Measurements from ENCODE around the gene SPATA17. TPM values are rescaled to one million over a fixed set of nuclear protein-coding genes. Genes with fewer than 3 reads are reported as not detected.

The SPATA17 gene
- total and polyA plus RNA-seq, 2 of the 13 experiments (the other 11 are each of a cell fraction or from before 2014, with no cell fraction given): 0.48 to 1.7 TPM

GRCh38 chr1:217614200-217614712, 16.9 kb upstream of the SPATA17 start:
- Histone ChIP-seq H3K36me3 (replicated peaks in 1 of 2; ENCODE audit: control insufficient read depth in 1 of 2, insufficient read depth in 2 of 2, low read length in 2 of 2) (peaks cover 0 to 21% of the 10 kb centered on the region in 2 experiments; a peak in 4 of 5 replicates), H3K4me2 (ENCODE audit: low read depth, low read length) (no peak overlapping the region), H2AFZ (ENCODE audit: low read length) (no peak overlapping the region), H3K9me3 (ENCODE audit: low read length) (no peaks in the 10 kb centered on the region), H3K79me2 (ENCODE audit: insufficient read depth, low read length) (no peaks in the 10 kb centered on the region), H3K27me3 (ENCODE audit: control insufficient read depth in 1 of 2, insufficient read depth in 2 of 2, low read length in 2 of 2) (no peaks in the 10 kb centered on the region), H3K9ac (ENCODE audit: insufficient read depth, low read depth, low read length) (no peak overlapping the region), H3K27ac (ENCODE audit: extremely low read length, insufficient read depth, low read length) (no peak overlapping the region), H4K20me1 (ENCODE audit: insufficient read depth, low read length) (no peaks in the 10 kb centered on the region), H3K4me3 (replicated peaks in 1 of 3; ENCODE audit: insufficient read depth in 1 of 3, low read depth in 2 of 3, low read length in 3 of 3) (no peak overlapping the region), H3K4me1 (ENCODE audit: insufficient read depth, low read length) (peaks cover 12% of the 10 kb centered on the region)
- CTCF ChIA-PET (ENCODE audit: low intra/inter-chr PET ratio, low total read pairs): no interaction called here
- no peak for DNase-seq (ENCODE audit: low spot score)
- TF ChIP-seq ZNF766 (CRISPR knock-in tag; IDR thresholded peaks at IDR 0.05; ENCODE audit: borderline replicate concordance) (no peak), RAD21 (CRISPR knock-in tag; IDR thresholded peaks at IDR 0.05) (no peak), ZNF446 (CRISPR knock-in tag; IDR thresholded peaks at IDR 0.05) (no peak), ZNF782 (CRISPR knock-in tag; IDR thresholded peaks at IDR 0.05; ENCODE audit: borderline replicate concordance) (no peak), ZNF737 (CRISPR knock-in tag; IDR thresholded peaks at IDR 0.05; ENCODE audit: borderline replicate concordance) (no peak)
- intact Hi-C loops (cut with micrococcal nuclease; ENCODE audit: unreplicated experiment): no loop called here
- no TSS peak for BruUV-seq (replicated peaks)
- POLR2A ChIA-PET: no interaction called here
- ATAC-seq: no peak
- 96% methylated on average over 3 of the region's 3 CpGs for WGBS (ENCODE audit: low lambda C conversion rate)
- no peak for FAIRE-seq
- in situ Hi-C loops (cut with HindIII; ENCODE audit: extremely low pct_ligation_motif_present, low pct_unique_long_range_greater_than_20kb): no loop called here

DNA sequence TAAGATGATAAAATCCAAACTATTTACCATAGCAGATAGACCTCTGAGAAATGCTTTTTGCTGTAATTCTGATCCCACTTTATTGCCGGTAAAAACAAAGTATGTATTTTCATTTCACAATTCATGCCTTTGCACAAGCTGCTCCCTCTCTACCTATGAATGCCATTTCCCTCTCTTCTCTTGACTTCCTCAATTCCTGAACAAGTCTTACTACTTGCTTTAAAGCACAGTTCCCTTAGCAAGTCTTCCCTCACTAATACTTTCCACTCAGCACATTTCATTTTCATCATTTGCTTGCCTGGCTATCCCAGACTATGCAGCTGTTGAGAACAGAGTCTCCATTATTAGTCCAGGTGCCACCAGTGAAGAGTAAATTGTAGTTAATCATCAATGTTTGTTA, 14.0 kb upstream of the SPATA17 start:
- intact Hi-C loops (cut with micrococcal nuclease; ENCODE audit: unreplicated experiment) (no loop called here), in situ Hi-C loops (cut with HindIII; ENCODE audit: extremely low pct_ligation_motif_present, low pct_unique_long_range_greater_than_20kb) (no loop called here)
- FAIRE-seq: no peak
- ChIA-PET POLR2A (no interaction called here), CTCF (ENCODE audit: low intra/inter-chr PET ratio, low total read pairs) (no interaction called here)
- H3K4me3 ChIP-seq (replicated peaks in 1 of 3; ENCODE audit: insufficient read depth in 1 of 3, low read depth in 2 of 3, low read length in 3 of 3): no peak overlapping the region
- H3K27me3 ChIP-seq (ENCODE audit: control insufficient read depth in 1 of 2, insufficient read depth in 2 of 2, low read length in 2 of 2): no peaks in the 10 kb centered on the region
- H4K20me1 ChIP-seq (ENCODE audit: insufficient read depth, low read length): no peaks in the 10 kb centered on the region
- H3K4me1 ChIP-seq (ENCODE audit: insufficient read depth, low read length): peaks cover 12% of the 10 kb centered on the region
- peak; percentile 31; the same call in 1 of the 3 replicates for ATAC-seq
- H3K27ac ChIP-seq (ENCODE audit: extremely low read length, insufficient read depth, low read length): no peak overlapping the region
- no TSS peak for BruUV-seq (replicated peaks)
- no peaks in the 10 kb centered on the region for H3K9me3 ChIP-seq (ENCODE audit: low read length)
- H3K9ac ChIP-seq (ENCODE audit: insufficient read depth, low read depth, low read length): no peak overlapping the region
- TF ChIP-seq MAFF (IDR thresholded peaks at IDR 0.05; ENCODE audit: low read depth, low read length) (0 out of 2 replicates have a peak, but pooled peaks have one; percentile 18), MAFK (conservative IDR thresholded peaks at IDR 0.05 in 1 of 2, IDR thresholded peaks at IDR 0.05 in 1 of 2; ENCODE audit: low read length in 2 of 2) (peak; percentile 41; a peak in 3 of 4 replicates), EHMT2 (IDR thresholded peaks at IDR 0.05; ENCODE audit: borderline replicate concordance, low read depth, low read length) (no peak), SAFB2 (CRISPR knock-in tag; IDR thresholded peaks at IDR 0.05; ENCODE audit: borderline replicate concordance, low read depth) (no peak)
- H2AFZ ChIP-seq (ENCODE audit: low read length): no peak overlapping the region
- WGBS (ENCODE audit: low lambda C conversion rate): 100% methylated on average over 1 of the region's 1 CpG
- peak; percentile 5 for DNase-seq (ENCODE audit: low spot score)
- H3K4me2 ChIP-seq (ENCODE audit: low read depth, low read length): no peak overlapping the region
- peaks cover 0 to 17% of the 10 kb centered on the region in 2 experiments; a peak in 4 of 5 replicates for H3K36me3 ChIP-seq (replicated peaks in 1 of 2; ENCODE audit: control insufficient read depth in 1 of 2, insufficient read depth in 2 of 2, low read length in 2 of 2)
- no peaks in the 10 kb centered on the region for H3K79me2 ChIP-seq (ENCODE audit: insufficient read depth, low read length)

Data from HepG2 (cell line).